ENCODE measurements around the gene PLEKHA1.

Gene PLEKHA1

GRCh38 chr10:122426829-122427228, 52.3 kb downstream of the PLEKHA1 start:
- DNase-seq: no peak

- no peak for DNase-seq
Measured at GRCh38 chr10:122427280-122427679, 52.8 kb downstream of the PLEKHA1 start.

GRCh38 chr10:122435212-122435827, 60.8 kb downstream of the PLEKHA1 start:
- peak; percentile 11 for DNase-seq

GRCh38 chr10:122441961-122442360, 67.5 kb downstream of the PLEKHA1 start:
- no peak for DNase-seq

GRCh38 chr10:122445469-122445868, 71.0 kb downstream of the PLEKHA1 start:
- DNase-seq: no peak

GRCh38 chr10:122445904-122446303, 71.4 kb downstream of the PLEKHA1 start:
- DNase-seq: no peak

GRCh38 chr10:122446668-122447423, 72.3 kb downstream of the PLEKHA1 start:
- no peak for DNase-seq

GRCh38 chr10:122448600-122448999, 74.1 kb downstream of the PLEKHA1 start:
- DNase-seq: no peak

- no peak for DNase-seq
Measured at GRCh38 chr10:122449153-122449552, 74.6 kb downstream of the PLEKHA1 start.

GRCh38 chr10:122450353-122450990, 76.0 kb downstream of the PLEKHA1 start:
- no peak for DNase-seq

- no peak for DNase-seq
Measured at GRCh38 chr10:122454071-122454470, 79.6 kb downstream of the PLEKHA1 start.

GRCh38 chr10:122454603-122455080, 80.1 kb downstream of the PLEKHA1 start, which contains the start of gene ARMS2:
Gene ARMS2 (plus strand): TSS chr10:122454653. CDS start chr10:122454728, 75 bp downstream.
- no peak for DNase-seq

- no peak for DNase-seq
Measured at GRCh38 chr10:122455376-122456079, 81.0 kb downstream of the PLEKHA1 start.

GRCh38 chr10:122457934-122458333, 83.4 kb downstream of the PLEKHA1 start:
- DNase-seq: no peak

- no peak for DNase-seq
Measured at GRCh38 chr10:122458693-122459092, 84.2 kb downstream of the PLEKHA1 start.

- DNase-seq: no peak
Measured at GRCh38 chr10:122459561-122460273, 85.2 kb downstream of the PLEKHA1 start.

- DNase-seq: no peak
Measured at GRCh38 chr10:122460891-122461293, 86.4 kb downstream of the PLEKHA1 start.

GRCh38 chr10:122461367-122461728, 86.8 kb downstream of the PLEKHA1 start, which contains the start of gene HTRA1:
Gene HTRA1 (plus strand): TSS chr10:122461553. CDS start chr10:122461653, 100 bp downstream.
- DNase-seq: no peak

- DNase-seq: no peak
Measured at GRCh38 chr10:122461729-122462532, 87.4 kb downstream of the PLEKHA1 start.

GRCh38 chr10:122462533-122463465, 88.3 kb downstream of the PLEKHA1 start:
- DNase-seq: no peak
